ENCODE measurements around the gene SNAI3. TPM values are rescaled to one million over a fixed set of nuclear protein-coding genes. Genes with fewer than 3 reads are reported as not detected.

Gene SNAI3
- total and polyA plus RNA-seq, 2 of the 4 experiments (the other 2 are of a cell fraction) = 0.21 TPM; not detected in 1

DNA sequence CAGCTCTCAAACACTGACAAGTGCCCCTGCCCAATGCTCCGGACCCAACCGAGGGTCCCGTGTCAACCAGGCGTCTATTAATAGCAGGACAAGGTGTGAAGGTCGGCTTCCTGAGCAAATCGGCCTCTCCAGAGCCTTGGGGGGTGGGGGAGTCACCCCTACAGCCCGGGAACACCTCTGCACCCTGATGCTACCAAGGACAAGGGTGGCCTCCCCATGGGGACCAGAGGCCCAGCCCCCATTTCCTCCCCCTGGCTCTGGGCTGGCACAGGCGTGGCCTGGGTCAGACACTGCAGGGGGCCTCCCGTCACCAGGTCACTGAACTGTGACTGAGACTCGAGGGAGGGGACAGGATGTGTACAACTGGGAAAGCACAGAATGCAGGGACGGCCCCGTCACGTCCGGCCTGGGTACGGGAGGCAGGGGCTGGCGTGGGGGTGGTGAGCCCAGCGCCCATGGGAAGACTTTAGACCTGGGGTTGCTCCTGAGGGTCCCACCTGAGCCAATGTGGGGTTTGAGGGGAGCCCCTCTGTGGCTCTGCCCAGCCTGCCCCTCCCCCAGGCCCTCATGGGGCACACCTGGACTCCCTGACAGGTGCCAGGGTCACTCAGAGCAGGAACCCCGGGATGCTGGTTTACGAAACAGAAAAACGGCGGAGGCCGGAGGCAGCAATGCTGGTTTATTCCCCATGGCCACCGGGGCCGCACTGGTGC, 34.9 kb downstream of the SNAI3 start (continued):
- no peak for TF ChIP-seq NFE2L2 (IDR thresholded peaks at IDR 0.05; ENCODE audit: low read depth, low read length)

- intact Hi-C loops (cut with micrococcal nuclease) (no loop called here), dilution Hi-C loops (cut with HindIII; ENCODE audit: low sequenced_read_pairs, unreplicated experiment) (no loop called here), in situ Hi-C loops (cut with MboI; ENCODE audit: low sequenced_read_pairs) (no loop called here)
- peak within 1 kb of the TSS; percentile 79 for H3K23ac ChIP-seq (ENCODE audit: low read depth, low read length)
- peak within 1 kb of the TSS; percentile 95 for H2AFZ ChIP-seq (replicated peaks; ENCODE audit: low read length, poor library complexity)
- peak within 1 kb of the TSS; percentile 75 for H3K9ac ChIP-seq (ENCODE audit: low read depth, low read length)
- H2AK5ac ChIP-seq (ENCODE audit: low read depth, low read length) = peak within 1 kb of the TSS; percentile 87
- peaks cover 0 to 20% of the 10 kb centered on the region in 2 experiments; a peak in 1 of 4 replicates for H3K79me1 ChIP-seq (ENCODE audit: low read depth in 1 of 2, low read length in 2 of 2)
- peak within 1 kb of the TSS; percentile 67 for H4K5ac ChIP-seq (ENCODE audit: low read depth, low read length)
- peak; percentile 22 for DNase-seq
- no peaks in the 10 kb centered on the region for H3K9me3 ChIP-seq (ENCODE audit: control insufficient read depth, insufficient read depth, low read length)
- peak within 1 kb of the TSS; percentile 64 for H3K27ac ChIP-seq (ENCODE audit: insufficient read depth, low read length)
- ATAC-seq (ENCODE audit: low read depth) = peak; percentile 93
- H4K8ac ChIP-seq (ENCODE audit: low read depth in 2 of 2, low read length in 2 of 2) = peak within 1 kb of the TSS in 1 of 2 experiments; percentile 84; a peak in 1 of 4 replicates
- TF ChIP-seq MXI1 (IDR thresholded peaks at IDR 0.05; ENCODE audit: borderline replicate concordance, low read depth, low read length) (peak; percentile 59; the same call in 1 of the 2 replicates), CHD1 (IDR thresholded peaks at IDR 0.05; ENCODE audit: low read depth, low read length) (no peak), POLR2A (IDR thresholded peaks at IDR 0.05; ENCODE audit: low read depth, low read length) (no peak), RCOR1 (IDR thresholded peaks at IDR 0.05; ENCODE audit: insufficient replicate concordance, low read length) (no peak), RAD21 (IDR thresholded peaks at IDR 0.05; ENCODE audit: low read length) (no peak), SMC3 (IDR thresholded peaks at IDR 0.05; ENCODE audit: low read depth, low read length) (no peak), RFX5 (IDR thresholded peaks at IDR 0.05; ENCODE audit: low read depth, low read length) (no peak), MAZ (IDR thresholded peaks at IDR 0.05; ENCODE audit: borderline replicate concordance, low read depth, low read length) (peak; percentile 34; the same call in 1 of the 2 replicates), FOS (IDR thresholded peaks at IDR 0.05; ENCODE audit: low read depth, low read length) (no peak)
- TF ChIP-seq, protein P1, sequence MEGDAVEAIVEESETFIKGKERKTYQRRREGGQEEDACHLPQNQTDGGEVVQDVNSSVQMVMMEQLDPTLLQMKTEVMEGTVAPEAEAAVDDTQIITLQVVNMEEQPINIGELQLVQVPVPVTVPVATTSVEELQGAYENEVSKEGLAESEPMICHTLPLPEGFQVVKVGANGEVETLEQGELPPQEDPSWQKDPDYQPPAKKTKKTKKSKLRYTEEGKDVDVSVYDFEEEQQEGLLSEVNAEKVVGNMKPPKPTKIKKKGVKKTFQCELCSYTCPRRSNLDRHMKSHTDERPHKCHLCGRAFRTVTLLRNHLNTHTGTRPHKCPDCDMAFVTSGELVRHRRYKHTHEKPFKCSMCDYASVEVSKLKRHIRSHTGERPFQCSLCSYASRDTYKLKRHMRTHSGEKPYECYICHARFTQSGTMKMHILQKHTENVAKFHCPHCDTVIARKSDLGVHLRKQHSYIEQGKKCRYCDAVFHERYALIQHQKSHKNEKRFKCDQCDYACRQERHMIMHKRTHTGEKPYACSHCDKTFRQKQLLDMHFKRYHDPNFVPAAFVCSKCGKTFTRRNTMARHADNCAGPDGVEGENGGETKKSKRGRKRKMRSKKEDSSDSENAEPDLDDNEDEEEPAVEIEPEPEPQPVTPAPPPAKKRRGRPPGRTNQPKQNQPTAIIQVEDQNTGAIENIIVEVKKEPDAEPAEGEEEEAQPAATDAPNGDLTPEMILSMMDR (conservative IDR thresholded peaks at IDR 0.05; ENCODE audit: low read depth, low read length) = no peak
- H4K91ac ChIP-seq (ENCODE audit: insufficient read depth, low read depth, low read length) = peak within 1 kb of the TSS; percentile 49; the same call in 1 of the 2 replicates
- no peak within 1 kb of the TSS for H2BK15ac ChIP-seq (ENCODE audit: low read depth, low read length)
- 3% methylated on average over 15 of the region's 41 CpGs; no CpG with 5 or more reads in 1 of the 2 experiments for WGBS, 2 experiments (ENCODE audit: extremely low coverage in 2 of 2, insufficient read length in 1 of 2)
- POLR2A ChIA-PET (ENCODE audit: unreplicated experiment) = no interaction called here
- peak within 1 kb of the TSS; percentile 97 for H2AK9ac ChIP-seq (replicated peaks; ENCODE audit: low read depth, low read length, poor library complexity)
- H3K56ac ChIP-seq (ENCODE audit: extremely low read depth, insufficient read depth, low read length) = no peak within 1 kb of the TSS
- peak within 1 kb of the TSS; percentile 90 for H3K14ac ChIP-seq (replicated peaks; ENCODE audit: low read depth, low read length)
- peak within 1 kb of the TSS; percentile 47; the same call in 1 of the 2 replicates for H3K18ac ChIP-seq (ENCODE audit: low read depth, low read length)
- no peak within 1 kb of the TSS for H2BK20ac ChIP-seq (ENCODE audit: low read depth, low read length)
- CTCF ChIA-PET = no interaction called here
- H3K36me3 ChIP-seq (ENCODE audit: control insufficient read depth, insufficient read depth, low read length) = peaks cover 13% of the 10 kb centered on the region
- H2BK5ac ChIP-seq (ENCODE audit: low read depth, low read length, poor library complexity, severe bottlenecking) = no peak within 1 kb of the TSS
- H3K4me2 ChIP-seq (ENCODE audit: low read depth, low read length) = peak within 1 kb of the TSS; percentile 85
- H3K4ac ChIP-seq (ENCODE audit: low read depth, low read length) = peak within 1 kb of the TSS; percentile 71
- H3K4me1 ChIP-seq (ENCODE audit: control insufficient read depth, insufficient read depth, low read length) = peaks cover 5% of the 10 kb centered on the region; the same call in 1 of the 2 replicates
- BruUV-seq (replicated peaks) = no TSS peak
- H4K20me1 ChIP-seq (ENCODE audit: insufficient read depth, low read length) = peaks cover 3% of the 10 kb centered on the region
- H2BK120ac ChIP-seq (ENCODE audit: low read depth, low read length) = no peak within 1 kb of the TSS
- H3K27me3 ChIP-seq (ENCODE audit: control insufficient read depth, insufficient read depth, low read length) = no peaks in the 10 kb centered on the region
- H3K9me1 ChIP-seq (ENCODE audit: insufficient read depth, low read length) = no peaks in the 10 kb centered on the region
- H3K4me3 ChIP-seq (ENCODE audit: insufficient read depth, low read depth, low read length) = peak within 1 kb of the TSS; percentile 93
Measured at GRCh38 chr16:88650749-88651275, 35.5 kb downstream of the SNAI3 start, which contains the start of gene CYBA. CYBA (minus strand) TSS chr16:88651053; CDS start chr16:88651013, 40 bp downstream.

Data from IMR-90 (cell line).